ENCODE data around the gene VPS37C. TPM values are rescaled to one million over a fixed set of nuclear protein-coding genes. Genes with fewer than 3 reads are reported as not detected.

Gene VPS37C
- total RNA-seq, 1 donor from 2014 or later: 19.6 TPM

DNA sequence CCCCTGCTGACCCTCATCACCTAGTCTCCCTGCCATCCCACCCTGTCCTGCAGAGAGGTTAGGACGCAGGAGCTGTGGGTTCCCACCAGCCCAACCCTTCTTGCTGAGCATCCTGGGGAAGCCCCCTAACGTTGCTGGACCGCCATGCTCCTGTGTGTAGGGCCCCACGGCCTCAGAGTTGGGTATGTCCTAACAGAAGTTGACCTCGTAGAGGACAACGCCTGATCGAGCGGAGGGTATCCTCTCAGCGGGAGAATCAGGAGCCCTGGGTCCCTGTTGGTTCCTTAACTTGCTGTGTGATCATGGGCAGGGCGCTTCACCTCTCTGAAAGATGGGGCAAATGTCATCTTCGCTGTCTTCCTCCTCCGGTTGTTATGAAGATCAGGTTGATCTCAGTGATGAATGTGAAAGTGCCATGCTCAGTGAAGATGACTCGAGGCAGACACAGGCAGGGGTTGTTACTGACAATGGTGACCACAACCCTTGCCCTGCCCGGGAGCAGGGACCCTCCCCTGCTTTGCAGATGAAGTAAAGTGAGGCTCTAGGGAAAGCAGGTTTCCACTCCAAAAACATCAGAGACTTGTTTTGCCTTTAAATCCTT lies 78.2 kb downstream of the VPS37C start:
- peaks cover 7% of the 10 kb centered on the region for H3K27me3 Mint-ChIP-seq (ENCODE audit: low read depth)
- H3K36me3 Mint-ChIP-seq (ENCODE audit: low read depth): no peaks in the 10 kb centered on the region
- peaks cover under 1% of the 10 kb centered on the region for H3K4me1 Mint-ChIP-seq (ENCODE audit: low read depth)
- H3K9me3 Mint-ChIP-seq (ENCODE audit: low read depth): peaks cover 4% of the 10 kb centered on the region
- no peak overlapping the region for H3K27ac Mint-ChIP-seq (ENCODE audit: unreplicated experiment)
- DNase-seq (ENCODE audit: low spot score): no peak
- no peak overlapping the region for H3K4me3 Mint-ChIP-seq (ENCODE audit: unreplicated experiment)
- TF ChIP-seq, protein P1, sequence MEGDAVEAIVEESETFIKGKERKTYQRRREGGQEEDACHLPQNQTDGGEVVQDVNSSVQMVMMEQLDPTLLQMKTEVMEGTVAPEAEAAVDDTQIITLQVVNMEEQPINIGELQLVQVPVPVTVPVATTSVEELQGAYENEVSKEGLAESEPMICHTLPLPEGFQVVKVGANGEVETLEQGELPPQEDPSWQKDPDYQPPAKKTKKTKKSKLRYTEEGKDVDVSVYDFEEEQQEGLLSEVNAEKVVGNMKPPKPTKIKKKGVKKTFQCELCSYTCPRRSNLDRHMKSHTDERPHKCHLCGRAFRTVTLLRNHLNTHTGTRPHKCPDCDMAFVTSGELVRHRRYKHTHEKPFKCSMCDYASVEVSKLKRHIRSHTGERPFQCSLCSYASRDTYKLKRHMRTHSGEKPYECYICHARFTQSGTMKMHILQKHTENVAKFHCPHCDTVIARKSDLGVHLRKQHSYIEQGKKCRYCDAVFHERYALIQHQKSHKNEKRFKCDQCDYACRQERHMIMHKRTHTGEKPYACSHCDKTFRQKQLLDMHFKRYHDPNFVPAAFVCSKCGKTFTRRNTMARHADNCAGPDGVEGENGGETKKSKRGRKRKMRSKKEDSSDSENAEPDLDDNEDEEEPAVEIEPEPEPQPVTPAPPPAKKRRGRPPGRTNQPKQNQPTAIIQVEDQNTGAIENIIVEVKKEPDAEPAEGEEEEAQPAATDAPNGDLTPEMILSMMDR (IDR thresholded peaks at IDR 0.05): no peak

DNA sequence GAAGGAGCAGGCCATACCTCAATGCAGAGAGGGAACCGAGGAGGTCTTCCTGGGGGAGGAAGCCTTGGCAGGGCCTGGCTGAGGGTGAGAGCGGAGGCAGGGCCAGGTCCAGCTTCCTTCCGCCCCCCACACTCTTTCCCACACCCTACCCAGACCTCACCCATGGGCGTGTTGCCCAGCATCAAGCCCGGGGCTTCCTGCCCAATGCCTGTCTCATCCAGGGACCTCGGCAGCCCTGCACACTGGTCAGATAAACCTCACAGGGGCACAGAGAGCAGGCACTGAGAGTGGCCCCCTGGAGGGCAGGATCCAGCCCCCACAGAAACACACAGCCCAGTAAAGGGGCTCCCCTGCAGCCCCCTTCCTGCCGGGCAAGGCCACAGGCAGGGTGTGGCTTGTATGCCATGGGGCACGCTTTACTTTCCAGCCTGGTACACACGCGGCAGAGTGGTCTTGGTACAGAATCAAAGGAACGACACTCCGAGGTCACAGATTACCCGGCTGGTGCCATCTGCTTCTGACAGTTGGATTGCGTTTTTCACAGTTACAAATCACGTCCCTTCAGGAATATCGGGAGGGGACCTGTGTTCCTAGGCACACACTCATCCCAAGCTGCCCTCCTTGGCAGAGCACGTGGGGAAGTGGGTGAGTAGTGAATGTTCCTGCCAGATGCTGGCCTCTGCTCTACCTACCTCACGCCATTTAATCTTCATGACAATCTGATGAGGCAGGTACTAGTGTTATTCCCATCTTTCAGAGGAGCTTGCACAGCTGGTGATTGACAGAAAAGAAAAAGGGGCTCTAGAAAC lies 79.0 kb downstream of the VPS37C start:
- peaks cover 4% of the 10 kb centered on the region for H3K9me3 Mint-ChIP-seq (ENCODE audit: low read depth)
- H3K4me1 Mint-ChIP-seq (ENCODE audit: low read depth): peaks cover 7% of the 10 kb centered on the region
- TF ChIP-seq, protein P1 (IDR thresholded peaks at IDR 0.05): no peak
- no peaks in the 10 kb centered on the region for H3K36me3 Mint-ChIP-seq (ENCODE audit: low read depth)
- no peak for DNase-seq (ENCODE audit: low spot score)
- H3K27ac Mint-ChIP-seq (ENCODE audit: unreplicated experiment): no peak overlapping the region
- H3K4me3 Mint-ChIP-seq (ENCODE audit: unreplicated experiment): no peak overlapping the region
- H3K27me3 Mint-ChIP-seq (ENCODE audit: low read depth): peaks cover 7% of the 10 kb centered on the region

DNA sequence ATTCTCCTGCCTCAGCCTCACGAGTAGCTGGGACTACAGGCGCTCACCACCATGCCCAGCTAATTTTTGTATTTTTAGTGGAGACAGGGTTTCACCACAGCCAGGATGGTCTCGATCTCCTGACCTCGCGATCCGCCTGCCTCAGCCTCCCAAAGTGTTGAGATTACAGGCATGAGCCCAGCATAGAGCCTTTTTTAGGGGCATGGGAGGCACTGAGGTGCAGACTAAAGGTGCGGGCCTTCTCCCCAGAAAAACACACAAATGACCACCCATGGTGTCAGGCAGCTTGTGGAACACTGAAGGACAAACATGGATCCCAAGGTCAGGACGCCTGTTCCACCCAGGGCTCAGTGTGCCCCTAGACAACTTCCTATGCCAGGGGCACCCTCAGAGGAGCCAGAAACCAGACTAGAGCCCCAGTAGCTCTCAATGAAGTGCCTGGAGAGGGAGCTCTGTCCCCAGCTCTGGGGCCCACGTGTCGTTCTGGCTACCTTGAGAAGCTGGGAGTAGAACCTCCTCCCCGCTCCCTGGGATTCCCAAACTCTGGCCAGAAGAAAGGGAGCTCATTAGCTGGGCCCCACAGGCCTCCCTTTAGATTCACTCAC lies 80.1 kb downstream of the VPS37C start:
- Mint-ChIP-seq H3K36me3 (ENCODE audit: low read depth) (no peaks in the 10 kb centered on the region), H3K27ac (ENCODE audit: unreplicated experiment) (no peak overlapping the region), H3K27me3 (ENCODE audit: low read depth) (peaks cover 7% of the 10 kb centered on the region), H3K4me3 (ENCODE audit: unreplicated experiment) (no peak overlapping the region), H3K9me3 (ENCODE audit: low read depth) (peaks cover 4% of the 10 kb centered on the region), H3K4me1 (ENCODE audit: low read depth) (peaks cover 12% of the 10 kb centered on the region)
- TF ChIP-seq, protein P1 (IDR thresholded peaks at IDR 0.05): no peak
- no peak for DNase-seq (ENCODE audit: low spot score)

DNA sequence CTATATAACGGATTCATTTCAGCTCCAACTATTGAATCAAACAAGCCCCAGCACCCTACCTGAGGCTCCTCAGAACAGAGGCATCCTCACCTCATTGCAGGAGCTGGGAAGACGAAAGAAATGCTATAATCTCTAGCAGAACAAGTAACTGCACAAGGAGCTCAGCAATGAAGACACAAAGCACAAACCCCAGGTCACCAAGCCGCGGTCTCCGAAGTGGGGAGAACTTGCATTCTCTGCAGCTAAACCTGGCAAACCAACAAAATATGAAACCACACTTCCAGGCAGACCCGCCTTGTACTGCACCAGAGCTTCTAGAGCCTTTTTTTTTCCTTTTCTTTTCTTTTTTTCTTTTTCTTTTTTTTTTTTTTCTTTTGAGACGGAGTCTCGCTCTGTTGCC lies 80.7 kb downstream of the VPS37C start:
- Mint-ChIP-seq H3K36me3 (ENCODE audit: low read depth) (no peaks in the 10 kb centered on the region), H3K4me1 (ENCODE audit: low read depth) (peaks cover 17% of the 10 kb centered on the region), H3K27ac (ENCODE audit: unreplicated experiment) (no peak overlapping the region), H3K9me3 (ENCODE audit: low read depth) (peaks cover 4% of the 10 kb centered on the region), H3K4me3 (ENCODE audit: unreplicated experiment) (no peak overlapping the region), H3K27me3 (ENCODE audit: low read depth) (peaks cover 7% of the 10 kb centered on the region)
- TF ChIP-seq, protein P1 (IDR thresholded peaks at IDR 0.05): no peak
- no peak for DNase-seq (ENCODE audit: low spot score)

Other genes with a start within 250 kb of the VPS37C start
- gene TMEM109, start 247.3 kb downstream of the VPS37C start, total RNA-seq: 97.0 to 124 TPM (median 104 TPM) in 3 replicates
- 41.3 to 72.0 TPM (median 69.8 TPM) in 3 replicates for gene TMEM132A, start 237.0 kb downstream of the VPS37C start, total RNA-seq
- 0.54 to 1.6 TPM (median 0.62 TPM) in 3 replicates for gene SLC15A3, start 209.2 kb downstream of the VPS37C start, total RNA-seq
- gene CD6, start 189.7 kb downstream of the VPS37C start, total RNA-seq: 0.33 TPM in 1 of 3 replicates, not detected in the others
- gene CD5, start 58.9 kb downstream of the VPS37C start, total RNA-seq: not detected in 3 replicates
- not detected in 3 replicates for gene PGA3, start 42.1 kb upstream of the VPS37C start, total RNA-seq
- gene PGA4, start 60.9 kb upstream of the VPS37C start, total RNA-seq: not detected in 3 replicates
- gene PGA5, start 79.7 kb upstream of the VPS37C start, total RNA-seq: not detected in 3 replicates
- 2.4 to 4.1 TPM (median 3.6 TPM) in 3 replicates for gene VWCE, start 133.9 kb upstream of the VPS37C start, total RNA-seq
- 188 to 264 TPM (median 194 TPM) in 3 replicates for gene DDB1, start 171.7 kb upstream of the VPS37C start, total RNA-seq
- 31.9 to 41.4 TPM (median 32.2 TPM) in 3 replicates for gene TKFC, start 171.8 kb upstream of the VPS37C start, total RNA-seq
- gene CYB561A3, start 200.5 kb upstream of the VPS37C start, total RNA-seq: 40.8 to 60.0 TPM (median 41.4 TPM) in 3 replicates
- 39.2 to 60.0 TPM (median 46.7 TPM) in 3 replicates for gene TMEM138, start 200.9 kb upstream of the VPS37C start, total RNA-seq
- gene TMEM216, start 231.2 kb upstream of the VPS37C start, total RNA-seq: 9.3 to 14.4 TPM (median 9.8 TPM) in 3 replicates

All from chondrocyte (in vitro differentiated cells).